NB4 (cell line): ENCODE measurements around the gene PDGFC.

ENCODE experiments used
- DNase-seq: peaks from one replicate; pipeline ENCODE4 v3.0.0; 2010; ENCODE audit warnings: low read depth
- H3K4me3 ChIP-seq: one replicate; pipeline ENCODE4 v1.5.1; 2011; ENCODE audit warnings: mild to moderate bottlenecking, low read depth, low read length, moderate library complexity
- CTCF ChIP-seq: IDR thresholded peaks from one replicate; pipeline ENCODE4 v1.5.1; 2012; ENCODE audit warnings: low read depth, low read length
- MAX ChIP-seq: IDR thresholded peaks from 2 replicates; pipeline ENCODE4 v1.6.1; 2011; ENCODE audit warnings: low read depth, low read length
- MYC ChIP-seq: IDR thresholded peaks from 2 replicates; pipeline ENCODE4 v1.6.1; 2011; ENCODE audit warnings: low read depth, low read length
- POLR2A ChIP-seq: IDR thresholded peaks from 2 replicates; pipeline ENCODE4 v1.6.1; 2011; ENCODE audit warnings: mild to moderate bottlenecking; ENCODE audit not compliant: insufficient read length; ENCODE audit errors: extremely low read depth

Gene PDGFC

GRCh38 chr4:156971165-156971675 lies 379 bp downstream of the PDGFC start:
- no peak for DNase-seq
- TF ChIP-seq CTCF, result no peak
- TF ChIP-seq POLR2A, result no peak
- no peak for TF ChIP-seq MAX
- no peak for TF ChIP-seq MYC
- no peak overlapping the region for H3K4me3 ChIP-seq

DNA sequence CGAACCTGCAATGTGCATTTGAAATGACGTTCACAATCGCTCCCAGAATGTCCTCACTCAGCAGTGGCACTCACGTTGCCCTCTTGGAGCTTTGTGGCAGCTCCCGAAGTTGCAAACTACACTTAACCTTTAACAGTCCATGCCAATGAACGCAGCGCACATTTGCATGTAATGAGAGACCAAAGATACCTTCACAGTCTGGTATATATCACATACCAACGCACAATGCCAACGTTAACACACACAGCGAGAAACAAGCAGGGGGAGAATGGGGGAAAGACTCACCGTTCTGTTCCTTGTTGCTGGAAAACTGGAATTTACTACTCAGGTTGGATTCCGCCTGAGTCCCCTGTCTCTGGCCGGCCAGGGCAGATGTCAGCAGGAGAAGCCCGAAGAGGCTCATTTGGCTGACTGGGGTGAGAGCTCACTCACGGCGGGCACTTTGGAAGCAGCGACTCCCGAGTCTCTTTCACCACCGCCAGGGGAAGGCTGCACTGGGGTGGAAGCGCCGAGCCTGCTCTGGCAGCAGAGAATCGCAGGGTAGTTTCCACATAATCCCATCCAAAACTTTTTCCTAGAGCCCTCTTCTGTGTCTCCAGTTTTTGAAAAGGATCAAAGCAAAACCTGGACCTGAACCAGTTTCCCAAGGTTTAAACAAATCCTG lies 966 bp downstream of the PDGFC start:
- TF ChIP-seq MYC (no peak), CTCF (no peak), MAX (no peak), POLR2A (no peak)
- H3K4me3 ChIP-seq, result no peak overlapping the region
- DNase-seq, result no peak

DNA sequence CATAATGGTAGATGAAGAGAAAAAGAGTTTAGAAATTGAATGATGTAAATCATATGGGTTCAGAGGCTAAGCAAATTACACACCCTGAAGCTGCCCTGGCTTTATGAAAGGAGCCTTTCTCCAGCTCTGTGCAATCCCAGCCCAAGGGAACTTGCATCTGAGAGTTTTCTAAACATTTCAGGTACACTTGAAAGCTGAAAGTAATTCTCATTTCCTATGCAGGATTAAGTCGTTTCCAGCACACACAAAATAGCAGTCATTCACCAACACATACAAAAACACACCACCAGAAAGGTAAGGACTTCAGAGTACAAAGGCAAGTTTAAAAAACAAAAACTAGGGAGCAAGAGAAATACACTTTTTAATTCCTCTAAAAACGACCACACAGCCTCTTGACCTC lies 1.7 kb downstream of the PDGFC start:
- TF ChIP-seq MAX, result no peak
- DNase-seq, result no peak
- no peak overlapping the region for H3K4me3 ChIP-seq

GRCh38 chr4:156969101-156969500 lies 2.5 kb downstream of the PDGFC start:
- no peak overlapping the region for H3K4me3 ChIP-seq
- TF ChIP-seq MYC (no peak), CTCF (no peak), POLR2A (no peak), MAX (no peak)
- no peak for DNase-seq

GRCh38 chr4:156968479-156968984 lies 3.1 kb downstream of the PDGFC start:
- DNase-seq, result peak; percentile 61
- TF ChIP-seq CTCF, result peak; percentile 62
- no peak for TF ChIP-seq POLR2A
- H3K4me3 ChIP-seq, result no peak overlapping the region

- DNase-seq, result no peak
- TF ChIP-seq MAX, result no peak
- no peak for TF ChIP-seq CTCF
- no peak for TF ChIP-seq POLR2A
- TF ChIP-seq MYC, result no peak
- H3K4me3 ChIP-seq, result no peak overlapping the region
These were observed 4.8 kb downstream of the PDGFC start for GRCh38 chr4:156966836-156967235.
